Calu3 (cell line): ENCODE data around the gene OR3A2. TPM values are rescaled to one million over a fixed set of nuclear protein-coding genes. Genes with fewer than 3 reads are reported as not detected.
"Not testable (repeated sequence)": the region's sequence is repeated elsewhere in the genome, so short reads cannot be mapped to it uniquely, and the experiment has no call there.

Experiments
- BruUV-seq: library from RNA; stranded (reverse); fragments of 400-500 nt; replicated peaks from 2 replicates; lab custom pipeline; 2021; lab: Mats Ljungman, UMichigan
- CTCF ChIA-PET: fragments of 300-600 bp; sonication (Branson Sonifier 250); formaldehyde crosslinking; loops from one replicate; lab custom pipeline; 2022; ENCODE audit warnings: antibody characterized with exemption; lab: Charles Lee
- DNase-seq: peaks from one replicate; pipeline ENCODE4 v3.0.0; 2022
- H3K27ac Mint-ChIP-seq: one replicate; pipeline ENCODE4 v1.8.0; 2022; ENCODE audit warnings: mixed read lengths; ENCODE audit not compliant: unreplicated experiment
- H3K27me3 Mint-ChIP-seq: one replicate; pipeline ENCODE4 v1.8.0; 2022; ENCODE audit warnings: mixed read lengths; ENCODE audit not compliant: unreplicated experiment
- H3K36me3 Mint-ChIP-seq: one replicate; pipeline ENCODE4 v1.8.0; 2022; ENCODE audit warnings: mild to moderate bottlenecking, moderate library complexity, mixed read lengths; ENCODE audit not compliant: insufficient read depth, unreplicated experiment
- H3K4me1 Mint-ChIP-seq: one replicate; pipeline ENCODE4 v1.8.0; 2022; ENCODE audit warnings: mild to moderate bottlenecking, low read depth, mixed read lengths; ENCODE audit not compliant: unreplicated experiment
- H3K4me3 Mint-ChIP-seq: one replicate; pipeline ENCODE4 v1.8.0; 2022; ENCODE audit warnings: mild to moderate bottlenecking, low read depth, moderate library complexity, mixed read lengths; ENCODE audit not compliant: unreplicated experiment
- H3K9me3 Mint-ChIP-seq: one replicate; pipeline ENCODE4 v1.8.0; 2022; ENCODE audit warnings: low read depth, mixed read lengths; ENCODE audit not compliant: unreplicated experiment
- CTCF ChIP-seq: fragments of 200-600 bp; IDR thresholded peaks from one replicate; pipeline ENCODE4 v1.8.0; 2022; ENCODE audit warnings: antibody characterized with exemption; ENCODE audit not compliant: unreplicated experiment
- intact Hi-C: fragments of 100-400 bp; cut with micrococcal nuclease; formaldehyde crosslinking; loops from one replicate; pipeline ENCODE4 v1.10.0; 2022; ENCODE audit not compliant: unreplicated experiment
- total RNA-seq: library from RNA; stranded (reverse); gene quantifications from 2 replicates; pipeline ENCODE4 v1.2.3, GENCODE V29; 2022

Gene OR3A2
- total RNA-seq, 1 experiment from 2014 or later: not detected

GRCh38 chr17:3415610-3416009, 29.5 kb upstream of the OR3A2 start:
- CTCF ChIA-PET: no interaction called here
- no peaks in the 10 kb centered on the region for H3K9me3 Mint-ChIP-seq
- H3K27ac Mint-ChIP-seq: no peak overlapping the region
- H3K36me3 Mint-ChIP-seq: no peaks in the 10 kb centered on the region
- H3K27me3 Mint-ChIP-seq: no peaks in the 10 kb centered on the region
- H3K4me1 Mint-ChIP-seq: peaks cover under 1% of the 10 kb centered on the region
- DNase-seq: no peak
- TF ChIP-seq CTCF: no peak
- BruUV-seq: no TSS peak
- intact Hi-C loops: no loop called here
- H3K4me3 Mint-ChIP-seq: no peak overlapping the region

GRCh38 chr17:3412216-3412615, 26.1 kb upstream of the OR3A2 start:
- H3K27ac Mint-ChIP-seq, BruUV-seq, CTCF ChIA-PET, H3K4me3 Mint-ChIP-seq, H3K4me1 Mint-ChIP-seq, intact Hi-C loops, H3K36me3 Mint-ChIP-seq, DNase-seq, H3K27me3 Mint-ChIP-seq, H3K9me3 Mint-ChIP-seq: not testable (repeated sequence)

GRCh38 chr17:3411070-3411469, 25.0 kb upstream of the OR3A2 start, which contains the start of gene OR3A3:
OR3A3 (plus strand) TSS chr17:3411370.
- H3K27me3 Mint-ChIP-seq: no peaks in the 10 kb centered on the region
- CTCF ChIA-PET: interaction anchor here (0.5 kb wide), 1 partner anchor 797 kb away, joined by 4 read pairs; no protein-coding TSS in a partner anchor
- no peaks in the 10 kb centered on the region for H3K36me3 Mint-ChIP-seq
- no peak within 1 kb of the TSS for H3K4me3 Mint-ChIP-seq
- no peak within 1 kb of the TSS for H3K27ac Mint-ChIP-seq
- TF ChIP-seq CTCF: no peak
- peaks cover 4% of the 10 kb centered on the region for H3K9me3 Mint-ChIP-seq
- BruUV-seq: no TSS peak
- no peaks in the 10 kb centered on the region for H3K4me1 Mint-ChIP-seq
- intact Hi-C loops: no loop called here
- no peak for DNase-seq

- H3K4me3 Mint-ChIP-seq, CTCF ChIA-PET, intact Hi-C loops, H3K36me3 Mint-ChIP-seq, DNase-seq, H3K27ac Mint-ChIP-seq, H3K4me1 Mint-ChIP-seq, BruUV-seq, H3K9me3 Mint-ChIP-seq: not testable (repeated sequence)
- peaks cover 32% of the 10 kb centered on the region for H3K27me3 Mint-ChIP-seq
Measured at GRCh38 chr17:3403856-3404255, 17.7 kb upstream of the OR3A2 start.

GRCh38 chr17:3401786-3402185, 15.7 kb upstream of the OR3A2 start:
- CTCF ChIA-PET: no interaction called here
- H3K27ac Mint-ChIP-seq: no peak overlapping the region
- TF ChIP-seq CTCF: no peak
- no peak for DNase-seq
- no peaks in the 10 kb centered on the region for H3K4me1 Mint-ChIP-seq
- no peak overlapping the region for H3K4me3 Mint-ChIP-seq
- peaks cover 47% of the 10 kb centered on the region for H3K27me3 Mint-ChIP-seq
- BruUV-seq: no TSS peak
- intact Hi-C loops: no loop called here
- no peaks in the 10 kb centered on the region for H3K36me3 Mint-ChIP-seq
- peaks cover 3% of the 10 kb centered on the region for H3K9me3 Mint-ChIP-seq
